Activated B cell treated with CpG ODN at 0.5 μM for 24 hours (primary cell): ENCODE measurements around the gene MRPS22. TPM values are rescaled to one million over a fixed set of nuclear protein-coding genes. Genes with fewer than 3 reads are reported as not detected.
A peak's percentile ranks its signal among the peaks of the same experiment; 100 is the strongest.

Experiments
- ATAC-seq: fragments of 200-7000 bp; cut with Tn5 transposase; one replicate; pipeline ENCODE4 v1.10.0; 2021; ENCODE audit warnings: low read depth, mild to moderate bottlenecking, moderate library complexity
- CTCF ChIA-PET: fragments of 350-600 bp; sonication (Branson Sonifier 250); formaldehyde crosslinking; loops from one replicate; lab custom pipeline; 2021; ENCODE audit warnings: antibody characterized with exemption; lab: Charles Lee
- POLR2A ChIA-PET: fragments of 350-600 bp; sonication (Branson Sonifier 250); formaldehyde crosslinking; loops from one replicate; lab custom pipeline; 2021; ENCODE audit warnings: antibody characterized with exemption; lab: Charles Lee
- DNase-seq: peaks from one replicate; pipeline ENCODE4 v3.0.0; 2022
- H3K27ac Mint-ChIP-seq: one replicate; pipeline ENCODE4 v1.8.0; 2020; ENCODE audit warnings: mixed read lengths
- H3K27me3 Mint-ChIP-seq: one replicate; pipeline ENCODE4 v1.8.0; 2021; ENCODE audit warnings: mixed read lengths
- H3K36me3 Mint-ChIP-seq: one replicate; pipeline ENCODE4 v1.8.0; 2021; ENCODE audit warnings: low read depth, mixed read lengths
- H3K4me1 Mint-ChIP-seq: one replicate; pipeline ENCODE4 v1.8.0; 2021; ENCODE audit warnings: mixed read lengths
- H3K4me3 Mint-ChIP-seq: one replicate; pipeline ENCODE4 v1.8.0; 2020; ENCODE audit warnings: mild to moderate bottlenecking, mixed read lengths
- H3K9me3 Mint-ChIP-seq: one replicate; pipeline ENCODE4 v1.8.0; 2020; ENCODE audit warnings: mixed read lengths
- CTCF ChIP-seq: fragments of 200-600 bp; IDR thresholded peaks from one replicate; pipeline ENCODE4 v1.8.0; 2022; ENCODE audit warnings: antibody characterized with exemption, mild to moderate bottlenecking
- intact Hi-C: fragments of 100-400 bp; cut with micrococcal nuclease; formaldehyde crosslinking; loops from one replicate; pipeline ENCODE4 v1.15.1; 2024
- total RNA-seq: library from RNA; stranded (reverse); gene quantifications from 2 replicates; pipeline ENCODE4 v1.2.3, GENCODE V29; 2022

The MRPS22 gene
- total RNA-seq, 1 donor from 2014 or later, result 44.7 TPM

- Mint-ChIP-seq H3K27ac (no peak overlapping the region), H3K4me3 (peak overlapping the region; percentile 91), H3K4me1 (peaks cover 45% of the 10 kb centered on the region), H3K9me3 (no peaks in the 10 kb centered on the region), H3K27me3 (no peaks in the 10 kb centered on the region), H3K36me3 (peaks cover 20% of the 10 kb centered on the region)
- CTCF ChIA-PET, result no interaction called here
- POLR2A ChIA-PET, result interaction anchor here (0.6 to 1.2 kb wide), 2 partner anchors 9 to 507 kb away, joined by 4 to 5 read pairs; no protein-coding TSS in a partner anchor
- ATAC-seq (no peak), DNase-seq (no peak)
- intact Hi-C loops, result loop anchor here (2.0 to 5.0 kb wide), 2 partner anchors 553 to 796 kb away; partner anchors contain the start of genes CEP70 and PIK3CB
- TF ChIP-seq CTCF, result no peak
Observed at GRCh38 chr3:139388077-139388476, 44.3 kb downstream of the MRPS22 start.

DNA sequence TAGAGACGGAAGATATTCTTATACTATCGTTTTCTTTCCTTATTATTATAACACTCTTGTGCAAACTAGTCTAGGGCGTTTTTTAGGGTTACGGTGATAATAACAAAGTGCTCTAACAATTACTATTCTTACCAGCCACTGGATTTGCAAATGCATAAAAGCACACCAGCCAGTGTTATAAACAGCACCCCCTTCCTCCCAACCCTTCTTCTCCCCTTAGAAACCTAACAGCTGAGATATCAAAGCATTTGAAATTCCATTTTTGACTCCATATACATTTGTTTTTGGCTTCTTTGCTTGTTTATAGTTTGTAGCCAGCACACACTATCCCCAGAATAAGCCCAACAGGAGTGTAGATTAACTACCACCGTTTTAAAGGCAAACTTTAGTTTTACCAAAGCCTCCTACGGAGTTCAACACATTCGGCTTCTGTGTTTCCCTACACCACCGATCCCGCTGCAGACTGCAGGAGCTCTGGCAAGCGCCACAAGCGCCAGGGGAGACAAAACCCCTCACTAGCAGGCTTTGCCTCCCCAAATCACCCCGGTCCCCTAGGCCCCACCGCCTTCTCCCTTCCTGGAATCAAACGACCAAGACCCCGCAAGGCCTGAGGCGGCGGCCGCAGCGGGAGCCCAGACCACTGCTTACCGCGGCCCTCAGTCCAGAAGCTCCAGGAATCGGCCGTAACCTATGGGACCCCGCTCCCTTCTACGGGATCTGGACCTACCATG, 45.2 kb downstream of the MRPS22 start:
- ATAC-seq (peak; percentile 9), DNase-seq (no peak)
- peaks cover 45% of the 10 kb centered on the region for H3K4me1 Mint-ChIP-seq
- TF ChIP-seq CTCF, result no peak
- H3K27ac Mint-ChIP-seq, result peak overlapping the region; percentile 94
- H3K36me3 Mint-ChIP-seq, result peaks cover 18% of the 10 kb centered on the region
- no peaks in the 10 kb centered on the region for H3K27me3 Mint-ChIP-seq
- POLR2A ChIA-PET, result interaction anchor here (0.6 to 2.1 kb wide), 8 partner anchors 10 to 1553 kb away, joined by 3 to 13 read pairs (median 4); partner anchors contain the start of genes MRPS22 and SLC25A36
- CTCF ChIA-PET, result no interaction called here
- H3K9me3 Mint-ChIP-seq, result no peaks in the 10 kb centered on the region
- intact Hi-C loops, result loop anchor here (1.0 to 5.0 kb wide), 6 partner anchors 46 to 1552 kb away; partner anchors contain the start of genes ARMC8, CEP70, NMNAT3 and PIK3CB
- H3K4me3 Mint-ChIP-seq, result peak overlapping the region; percentile 91

DNA sequence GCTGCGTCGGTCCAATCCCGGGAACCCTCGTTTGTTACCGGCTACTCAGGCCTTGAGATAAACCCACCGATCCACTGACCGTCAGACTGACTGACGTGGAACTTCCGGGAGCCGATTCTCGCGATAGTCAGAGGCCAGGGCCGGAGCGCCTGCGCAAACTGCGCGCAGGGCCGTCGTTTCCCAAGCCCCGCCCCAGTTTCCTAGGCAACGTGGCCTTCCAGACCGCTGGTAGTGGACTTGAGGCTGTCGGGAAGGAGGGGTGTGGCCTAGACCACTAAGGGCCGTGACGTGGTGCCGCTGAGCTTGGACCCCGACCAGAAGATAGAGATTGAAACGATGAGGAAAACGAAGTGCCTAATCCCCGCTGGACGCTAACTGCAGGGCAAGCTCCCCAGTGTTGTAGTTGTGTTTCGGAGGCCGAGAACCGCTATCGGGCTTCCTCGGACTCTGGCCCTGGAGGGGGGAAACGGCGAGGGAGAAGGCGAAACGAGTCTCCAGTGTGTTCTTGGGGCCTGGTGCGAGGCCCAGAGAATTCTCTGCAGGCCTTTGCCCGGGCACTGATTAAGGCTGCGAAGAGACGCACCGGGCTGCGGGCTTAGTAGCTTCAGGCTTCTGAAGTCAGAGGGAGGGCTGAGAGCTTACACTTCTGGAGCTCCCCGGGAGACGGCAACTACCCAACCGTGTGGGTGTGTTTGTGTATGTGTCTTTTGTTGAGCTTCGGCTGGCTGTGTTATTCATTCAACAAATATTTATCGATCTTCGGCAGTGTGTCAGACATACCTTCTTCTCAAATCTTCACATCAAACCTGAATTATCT, 45.9 kb downstream of the MRPS22 start, which contains the start of gene COPB2:
Gene COPB2, minus strand, starts transcription at position 96 of the 817 bp plus-strand sequence. CDS start 97 bp downstream, outside the sequence.
- Mint-ChIP-seq H3K27ac (peak within 1 kb of the TSS; percentile 94), H3K9me3 (no peaks in the 10 kb centered on the region), H3K27me3 (no peaks in the 10 kb centered on the region), H3K4me1 (peaks cover 45% of the 10 kb centered on the region), H3K36me3 (peaks cover 15% of the 10 kb centered on the region), H3K4me3 (peak within 1 kb of the TSS; percentile 91)
- ChIA-PET POLR2A (interaction anchor here (1.0 to 2.1 kb wide), 8 partner anchors 10 to 1552 kb away, joined by 3 to 13 read pairs (median 4); partner anchors contain the start of genes CEP70, MRPS22 and SLC25A36), CTCF (no interaction called here)
- TF ChIP-seq CTCF, result no peak
- ATAC-seq (peak; percentile 96), DNase-seq (peak; percentile 99)
- intact Hi-C loops, result loop anchor here (1.0 to 5.0 kb wide), 6 partner anchors 46 to 1552 kb away; partner anchors contain the start of genes ARMC8, CEP70, NMNAT3 and PIK3CB

DNA sequence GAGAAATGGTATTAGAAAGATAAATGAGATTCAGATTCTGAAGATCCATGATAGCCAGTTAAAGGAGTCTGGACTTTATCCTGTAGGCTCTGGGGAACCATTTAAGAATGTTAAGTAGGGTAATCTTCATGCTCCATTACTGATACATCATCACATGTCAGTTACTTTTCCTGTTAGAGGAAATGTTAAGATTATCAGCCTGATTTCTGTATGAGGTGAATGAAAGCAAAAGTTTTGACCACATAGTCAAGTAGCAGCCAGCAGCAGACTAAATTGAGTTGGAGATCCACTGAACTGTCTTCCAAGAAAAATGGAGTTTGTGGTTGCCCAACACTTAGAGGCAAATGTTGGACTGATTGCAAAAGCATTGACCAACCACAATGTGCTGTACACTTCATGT, 50.3 kb downstream of the MRPS22 start:
- ChIA-PET CTCF (no interaction called here), POLR2A (no interaction called here)
- ATAC-seq, result no peak
- Mint-ChIP-seq H3K4me1 (peaks cover 17% of the 10 kb centered on the region), H3K4me3 (no peak overlapping the region), H3K27me3 (no peaks in the 10 kb centered on the region), H3K36me3 (peaks cover 9% of the 10 kb centered on the region), H3K27ac (no peak overlapping the region), H3K9me3 (no peaks in the 10 kb centered on the region)
- no peak for DNase-seq
- intact Hi-C loops, result no loop called here
- no peak for TF ChIP-seq CTCF
